GM12878 (cell line): Measurements from ENCODE around the gene DNAJC18. TPM values are rescaled to one million over a fixed set of nuclear protein-coding genes. Genes with fewer than 3 reads are reported as not detected.
A peak's percentile ranks its signal among the peaks of the same experiment; 100 is the strongest.

ENCODE experiments used
- BCL11A ChIP-seq: IDR thresholded peaks from 2 replicates; pipeline ENCODE4 v1.6.1; 2011; ENCODE audit warnings: low read depth, low read length
- BCL3 ChIP-seq: IDR thresholded peaks from 2 replicates; pipeline ENCODE4 v1.6.1; 2011; ENCODE audit warnings: borderline replicate concordance, low read depth, mild to moderate bottlenecking, moderate library complexity, low read length; ENCODE audit not compliant: insufficient read depth, poor library complexity, severe bottlenecking
- CBFB ChIP-seq: IDR thresholded peaks from 2 replicates; pipeline ENCODE4 v1.6.1; 2016; ENCODE audit warnings: antibody characterized with exemption, low read depth
- CBX3 ChIP-seq: fragments of 200-600 bp; sonication (generic); IDR thresholded peaks from 2 replicates; pipeline ENCODE4 v1.6.1; 2016; ENCODE audit warnings: low read depth, borderline replicate concordance
- CREM ChIP-seq: IDR thresholded peaks from 2 replicates; pipeline ENCODE4 v1.6.1; 2014; ENCODE audit warnings: antibody characterized with exemption, low read depth
- DPF2 ChIP-seq: fragments of 450-650 bp; IDR thresholded peaks from 2 replicates; pipeline ENCODE4 v1.6.1; 2017; ENCODE audit warnings: mild to moderate bottlenecking
- EP300 ChIP-seq, 2 experiments: fragments of 150-350 bp in 1 of 2; IDR thresholded peaks; 2 replicates each; pipeline ENCODE4 v1.6.1; 2011 to 2012; ENCODE audit warnings: low read depth in 2 of 2, low read length in 2 of 2, borderline replicate concordance in 1 of 2, improper control_type of control experiment in 1 of 2, inconsistent platforms in 1 of 2; ENCODE audit not compliant: control insufficient read depth in 1 of 2
- ESRRA ChIP-seq: IDR thresholded peaks from 2 replicates; pipeline ENCODE4 v1.6.1; 2012; ENCODE audit warnings: mild to moderate bottlenecking, low read length, improper control_type of control experiment
- GATAD2B ChIP-seq: fragments of 450-650 bp; conservative IDR thresholded peaks from 2 replicates; pipeline ENCODE4 v1.6.1; 2017; ENCODE audit warnings: low read depth, mild to moderate bottlenecking, moderate library complexity
- HDAC2 ChIP-seq: fragments of 200-600 bp; sonication (generic); IDR thresholded peaks from 2 replicates; pipeline ENCODE4 v1.6.1; 2017
- IRF4 ChIP-seq: IDR thresholded peaks from 2 replicates; pipeline ENCODE4 v1.6.1; 2011; ENCODE audit warnings: low read depth, low read length
- KLF5 ChIP-seq: fragments of 450-650 bp; IDR thresholded peaks from 2 replicates; pipeline ENCODE4 v1.6.1; 2014; ENCODE audit warnings: mild to moderate bottlenecking; ENCODE audit not compliant: partially characterized antibody
- NFYA ChIP-seq: IDR thresholded peaks from 2 replicates; pipeline ENCODE4 v1.6.1; 2011; ENCODE audit warnings: low read depth, mild to moderate bottlenecking, low read length, improper control_type of control experiment, borderline replicate concordance
- NR2C1 ChIP-seq: fragments of 450-650 bp; IDR thresholded peaks from 2 replicates; pipeline ENCODE4 v1.6.1; 2017; ENCODE audit warnings: antibody characterized with exemption, mild to moderate bottlenecking, moderate library complexity
- PML ChIP-seq: IDR thresholded peaks from 2 replicates; pipeline ENCODE4 v1.6.1; 2012; ENCODE audit warnings: low read length, inconsistent platforms
- RAD21 ChIP-seq: IDR thresholded peaks from 2 replicates; pipeline ENCODE4 v1.6.1; 2011; ENCODE audit warnings: mild to moderate bottlenecking, low read depth, low read length, moderate library complexity; ENCODE audit not compliant: insufficient read depth
- SIX5 ChIP-seq: IDR thresholded peaks from 2 replicates; pipeline ENCODE4 v1.6.1; 2011; ENCODE audit warnings: mild to moderate bottlenecking, low read depth, low read length, moderate library complexity; ENCODE audit not compliant: severe bottlenecking
- SP1 ChIP-seq: IDR thresholded peaks from one replicate; pipeline ENCODE4 v1.6.1; 2011; ENCODE audit warnings: low read depth, low read length
- SPI1 ChIP-seq: IDR thresholded peaks from 2 replicates; pipeline ENCODE4 v1.6.1; 2011; ENCODE audit warnings: low read depth, mild to moderate bottlenecking, low read length, moderate library complexity, borderline replicate concordance; ENCODE audit not compliant: insufficient read depth
- TCF12 ChIP-seq: IDR thresholded peaks from 2 replicates; pipeline ENCODE4 v1.6.1; 2011; ENCODE audit warnings: low read depth, mild to moderate bottlenecking, low read length
- ZZZ3 ChIP-seq: IDR thresholded peaks from 2 replicates; pipeline ENCODE4 v1.6.1; 2011; ENCODE audit warnings: low read depth; ENCODE audit not compliant: control insufficient read depth, insufficient read length
- polyA plus RNA-seq, 11 experiments: library from polyadenylated mRNA; depleted of rRNA in 4 of 11; unstranded in 6 of 11; stranded (reverse) in 5 of 11; fragments of >200 nt; fragmentation: Nextera tagmentation in 4 of 11; fragmentation: Illumina TruSeq in 1 of 11; extraction: Ambion mirVana in 4 of 11; extraction: Trizol in 1 of 11; gene quantifications; 1 replicate in 1 of 11; 2 replicates in 10 of 11; pipeline versions ENCODE4 v1.2.1 to v1.2.3, GENCODE V29; 2011 to 2016; ENCODE audit warnings: inconsistent platforms in 2 of 11, missing spikeins in 2 of 11, low read depth in 1 of 11
- total RNA-seq, 4 experiments: library from RNA; depleted of rRNA in 3 of 4; stranded (reverse); fragments of >200 nt in 3 of 4; fragmentation: Illumina TruSeq in 1 of 4; extraction: Trizol in 1 of 4; gene quantifications; 2 replicates each; pipeline versions ENCODE4 v1.2.1 to v1.2.3, GENCODE V29; 2013 to 2021
- TF ChIP-seq, protein P1 (sequence below): fragments of 450-650 bp; IDR thresholded peaks from 2 replicates; pipeline ENCODE4 v1.6.1; 2016; ENCODE audit warnings: mild to moderate bottlenecking
- TF ChIP-seq, protein P2 (sequence below): IDR thresholded peaks from 2 replicates; pipeline ENCODE4 v1.6.1; 2011; ENCODE audit warnings: borderline replicate concordance, low read depth, mild to moderate bottlenecking, moderate library complexity, mixed read lengths, low read length; ENCODE audit not compliant: insufficient read depth; ENCODE audit errors: extremely low read length
- TF ChIP-seq, protein P3 (sequence below): fragments of 450-650 bp; IDR thresholded peaks from 2 replicates; pipeline ENCODE4 v1.6.1; 2018; ENCODE audit warnings: borderline replicate concordance, mild to moderate bottlenecking; ENCODE audit not compliant: partially characterized antibody

Gene DNAJC18
- total and polyA plus RNA-seq, 10 of the 15 experiments (the other 5 are each of a cell fraction or from before 2014, with no cell fraction given): 6.4 to 26.7 (median 17.7) TPM

GRCh38 chr5:139392678-139393496 is 46.4 kb downstream of the DNAJC18 start (continued):
- TF ChIP-seq EP300 (IDR thresholded peaks at IDR 0.05; ENCODE audit: borderline replicate concordance in 1 of 2, control insufficient read depth in 1 of 2, low read depth in 2 of 2, low read length in 2 of 2) (no peak), DPF2 (peak; percentile 56; the same call in 1 of the 2 replicates), TCF12 (0 out of 2 replicates have a peak, but pooled peaks have one; percentile 30), RAD21 (peak; percentile 76), BCL3 (no peak), IRF4 (no peak), ESRRA (no peak), SIX5 (no peak), NR2C1 (0 out of 2 replicates have a peak, but pooled peaks have one; percentile 3), CBX3 (no peak), CREM (peak; percentile 62), SPI1 (peak; percentile 56), KLF5 (peak; percentile 18), SP1 (peak; percentile 26), PML (no peak), GATAD2B (peak; percentile 64; the same call in 1 of the 2 replicates), ZZZ3 (no peak), HDAC2 (no peak), BCL11A (no peak), NFYA (no peak), CBFB (no peak)
- TF ChIP-seq, protein P1, sequence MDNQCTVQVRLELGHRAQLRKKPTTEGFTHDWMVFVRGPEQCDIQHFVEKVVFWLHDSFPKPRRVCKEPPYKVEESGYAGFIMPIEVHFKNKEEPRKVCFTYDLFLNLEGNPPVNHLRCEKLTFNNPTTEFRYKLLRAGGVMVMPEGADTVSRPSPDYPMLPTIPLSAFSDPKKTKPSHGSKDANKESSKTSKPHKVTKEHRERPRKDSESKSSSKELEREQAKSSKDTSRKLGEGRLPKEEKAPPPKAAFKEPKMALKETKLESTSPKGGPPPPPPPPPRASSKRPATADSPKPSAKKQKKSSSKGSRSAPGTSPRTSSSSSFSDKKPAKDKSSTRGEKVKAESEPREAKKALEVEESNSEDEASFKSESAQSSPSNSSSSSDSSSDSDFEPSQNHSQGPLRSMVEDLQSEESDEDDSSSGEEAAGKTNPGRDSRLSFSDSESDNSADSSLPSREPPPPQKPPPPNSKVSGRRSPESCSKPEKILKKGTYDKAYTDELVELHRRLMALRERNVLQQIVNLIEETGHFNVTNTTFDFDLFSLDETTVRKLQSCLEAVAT: no peak
- TF ChIP-seq, protein P2, sequence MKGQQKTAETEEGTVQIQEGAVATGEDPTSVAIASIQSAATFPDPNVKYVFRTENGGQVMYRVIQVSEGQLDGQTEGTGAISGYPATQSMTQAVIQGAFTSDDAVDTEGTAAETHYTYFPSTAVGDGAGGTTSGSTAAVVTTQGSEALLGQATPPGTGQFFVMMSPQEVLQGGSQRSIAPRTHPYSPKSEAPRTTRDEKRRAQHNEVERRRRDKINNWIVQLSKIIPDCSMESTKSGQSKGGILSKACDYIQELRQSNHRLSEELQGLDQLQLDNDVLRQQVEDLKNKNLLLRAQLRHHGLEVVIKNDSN: no peak
- TF ChIP-seq, protein P3, sequence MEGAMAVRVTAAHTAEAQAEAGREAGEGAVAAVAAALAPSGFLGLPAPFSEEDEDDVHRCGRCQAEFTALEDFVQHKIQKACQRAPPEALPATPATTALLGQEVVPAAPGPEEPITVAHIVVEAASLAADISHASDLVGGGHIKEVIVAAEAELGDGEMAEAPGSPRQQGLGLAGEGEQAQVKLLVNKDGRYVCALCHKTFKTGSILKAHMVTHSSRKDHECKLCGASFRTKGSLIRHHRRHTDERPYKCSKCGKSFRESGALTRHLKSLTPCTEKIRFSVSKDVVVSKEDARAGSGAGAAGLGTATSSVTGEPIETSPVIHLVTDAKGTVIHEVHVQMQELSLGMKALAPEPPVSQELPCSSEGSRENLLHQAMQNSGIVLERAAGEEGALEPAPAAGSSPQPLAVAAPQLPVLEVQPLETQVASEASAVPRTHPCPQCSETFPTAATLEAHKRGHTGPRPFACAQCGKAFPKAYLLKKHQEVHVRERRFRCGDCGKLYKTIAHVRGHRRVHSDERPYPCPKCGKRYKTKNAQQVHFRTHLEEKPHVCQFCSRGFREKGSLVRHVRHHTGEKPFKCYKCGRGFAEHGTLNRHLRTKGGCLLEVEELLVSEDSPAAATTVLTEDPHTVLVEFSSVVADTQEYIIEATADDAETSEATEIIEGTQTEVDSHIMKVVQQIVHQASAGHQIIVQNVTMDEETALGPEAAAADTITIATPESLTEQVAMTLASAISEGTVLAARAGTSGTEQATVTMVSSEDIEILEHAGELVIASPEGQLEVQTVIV: no peak
